KMS-11 (cell line): ENCODE results near the gene IFI35.
A peak's percentile ranks its signal among the peaks of the same experiment; 100 is the strongest.

ENCODE experiments used
- H2AFZ ChIP-seq: fragments of 200-600 bp; sonication (generic); 2 replicates; pipeline ENCODE4 v1.6.1; 2016; ENCODE audit warnings: antibody characterized with exemption, mixed run types, low read depth
- H3K27ac ChIP-seq: fragments of 200-600 bp; sonication (generic); 2 replicates; pipeline ENCODE4 v1.6.1; 2016; ENCODE audit warnings: mild to moderate bottlenecking, mixed run types
- H3K27me3 ChIP-seq: fragments of 200-600 bp; sonication (generic); 2 replicates; pipeline ENCODE4 v1.6.1; 2017; ENCODE audit warnings: mild to moderate bottlenecking, low read depth, mixed run types, moderate library complexity; ENCODE audit not compliant: insufficient read depth
- H3K36me3 ChIP-seq: fragments of 200-600 bp; sonication (generic); 2 replicates; pipeline ENCODE4 v1.6.1; 2017; ENCODE audit warnings: mild to moderate bottlenecking, mixed run types; ENCODE audit not compliant: insufficient read depth
- H3K4me1 ChIP-seq: fragments of 200-600 bp; sonication (generic); 2 replicates; pipeline ENCODE4 v1.6.1; 2016; ENCODE audit warnings: mild to moderate bottlenecking, low read depth, mixed run types; ENCODE audit not compliant: poor library complexity, severe bottlenecking
- H3K4me2 ChIP-seq: fragments of 200-600 bp; sonication (generic); 2 replicates; pipeline ENCODE4 v1.7.0; 2016; ENCODE audit warnings: mild to moderate bottlenecking, mixed run types
- H3K4me3 ChIP-seq: fragments of 200-600 bp; sonication (generic); IDR thresholded peaks from 2 replicates; pipeline ENCODE4 v1.6.1; 2017; ENCODE audit warnings: low read depth, low read length, mixed read lengths; ENCODE audit not compliant: insufficient read depth
- H3K79me2 ChIP-seq: fragments of 200-600 bp; sonication (generic); 2 replicates; pipeline ENCODE4 v1.6.1; 2016; ENCODE audit warnings: low read depth, mixed run types; ENCODE audit not compliant: insufficient read depth
- H3K9ac ChIP-seq: fragments of 200-600 bp; sonication (generic); 2 replicates; pipeline ENCODE4 v1.6.1; 2016; ENCODE audit warnings: mild to moderate bottlenecking, mixed run types
- H4K20me1 ChIP-seq: fragments of 200-600 bp; sonication (generic); 2 replicates; pipeline ENCODE4 v1.6.1; 2016; ENCODE audit warnings: mild to moderate bottlenecking, mixed run types; ENCODE audit not compliant: insufficient read depth
- CTCF ChIP-seq: fragments of 200-600 bp; sonication (generic); conservative IDR thresholded peaks from 2 replicates; pipeline ENCODE4 v1.6.1; 2017; ENCODE audit warnings: low read depth, mild to moderate bottlenecking, antibody characterized with exemption, low read length, moderate library complexity, mixed read lengths

The IFI35 gene

GRCh38 chr17:43006639-43007551 lies at the start of gene IFI35:
IFI35 (plus strand) TSS chr17:43006784; CDS start chr17:43006948, 164 bp downstream.
- peak; percentile 37; the same call in 1 of the 2 replicates for TF ChIP-seq CTCF
- Histone ChIP-seq H3K4me2 (peak within 1 kb of the TSS; percentile 53), H3K27me3 (no peaks in the 10 kb centered on the region), H3K36me3 (peaks cover 5% of the 10 kb centered on the region; the same call in 1 of the 2 replicates), H3K27ac (peak within 1 kb of the TSS; percentile 74), H3K9ac (peak within 1 kb of the TSS; percentile 67; the same call in 1 of the 2 replicates), H4K20me1 (no peaks in the 10 kb centered on the region), H3K4me3 (no peak within 1 kb of the TSS), H3K79me2 (peaks cover 4% of the 10 kb centered on the region; the same call in 1 of the 2 replicates), H3K4me1 (peaks cover 12% of the 10 kb centered on the region), H2AFZ (peak within 1 kb of the TSS; percentile 47)

GRCh38 chr17:42964161-42964932 lies 42.2 kb upstream of the IFI35 start, which contains the start of gene AARSD1:
AARSD1 (minus strand) TSS chr17:42964454; CDS start chr17:42964440, 14 bp downstream.
- peak within 1 kb of the TSS; percentile 83 for H2AFZ ChIP-seq
- no peak within 1 kb of the TSS for H3K4me3 ChIP-seq
- peak within 1 kb of the TSS; percentile 60 for H3K27ac ChIP-seq
- H3K36me3 ChIP-seq = peaks cover 15% of the 10 kb centered on the region; the same call in 1 of the 2 replicates
- H3K79me2 ChIP-seq = peaks cover 22% of the 10 kb centered on the region
- peak within 1 kb of the TSS; percentile 97 for H3K4me2 ChIP-seq
- H3K9ac ChIP-seq = peak within 1 kb of the TSS; percentile 68
- no peaks in the 10 kb centered on the region for H4K20me1 ChIP-seq
- TF ChIP-seq CTCF = no peak
- H3K27me3 ChIP-seq = no peaks in the 10 kb centered on the region
- peaks cover 35% of the 10 kb centered on the region for H3K4me1 ChIP-seq

GRCh38 chr17:42967925-42968324 lies 38.7 kb upstream of the IFI35 start:
- H3K36me3 ChIP-seq = no peaks in the 10 kb centered on the region
- peaks cover 13% of the 10 kb centered on the region for H3K79me2 ChIP-seq
- no peaks in the 10 kb centered on the region for H3K27me3 ChIP-seq
- H3K9ac ChIP-seq = no peak overlapping the region
- H3K4me2 ChIP-seq = no peak overlapping the region; the same call in 1 of the 2 replicates
- peaks cover 39% of the 10 kb centered on the region for H3K4me1 ChIP-seq
- no peaks in the 10 kb centered on the region for H4K20me1 ChIP-seq
- no peak overlapping the region for H2AFZ ChIP-seq
- peak overlapping the region; percentile 64; the same call in 1 of the 2 replicates for H3K27ac ChIP-seq
- no peak for TF ChIP-seq CTCF
- H3K4me3 ChIP-seq = no peak overlapping the region

GRCh38 chr17:42969001-42969581 lies 37.5 kb upstream of the IFI35 start:
- peaks cover 1% of the 10 kb centered on the region; the same call in 1 of the 2 replicates for H3K79me2 ChIP-seq
- H3K9ac ChIP-seq = no peak overlapping the region; the same call in 1 of the 2 replicates
- H3K4me3 ChIP-seq = no peak overlapping the region
- H3K27ac ChIP-seq = peak overlapping the region; percentile 64
- H3K4me2 ChIP-seq = peak overlapping the region; percentile 31; the same call in 1 of the 2 replicates
- H4K20me1 ChIP-seq = no peaks in the 10 kb centered on the region
- H3K27me3 ChIP-seq = no peaks in the 10 kb centered on the region
- TF ChIP-seq CTCF = no peak
- H3K4me1 ChIP-seq = peaks cover 31% of the 10 kb centered on the region
- H3K36me3 ChIP-seq = no peaks in the 10 kb centered on the region
- no peak overlapping the region; the same call in 1 of the 2 replicates for H2AFZ ChIP-seq
